Breast epithelium (tissue), 4 donors: ENCODE data around the gene FBXL7. TPM values are rescaled to one million over a fixed set of nuclear protein-coding genes. Genes with fewer than 3 reads are reported as not detected.

Source experiments
- DNase-seq, 2 donors: peaks; one replicate each; pipeline ENCODE4 v3.0.0-alpha.2; 2019; ENCODE audit warnings: low spot score in 2 of 2
- H3K27ac ChIP-seq, 2 donors: fragments of 200-600 bp; sonication (generic) in 1 of 2; one replicate each; pipeline ENCODE4 v1.5.1; 2016 to 2019; ENCODE audit warnings: mild to moderate bottlenecking in 1 of 2
- H3K27me3 ChIP-seq, 2 donors: fragments of 200-600 bp; sonication (generic) in 1 of 2; one replicate each; pipeline versions ENCODE4 v1.5.1 to v1.6.0; 2017 to 2019; ENCODE audit warnings: control low read depth in 1 of 2, mild to moderate bottlenecking in 1 of 2
- H3K36me3 ChIP-seq: fragments of 200-600 bp; one replicate; pipeline ENCODE4 v1.5.1; 2019
- H3K4me1 ChIP-seq, 2 donors: fragments of 200-600 bp; sonication (generic); one replicate each; pipeline ENCODE4 v1.5.1; 2016 to 2019; ENCODE audit warnings: control low read depth in 1 of 2
- H3K4me3 ChIP-seq, 3 donors: fragments of 200-600 bp; sonication (generic); 1 replicate in 2 of 3; 2 replicates in 1 of 3; pipeline ENCODE4 v1.5.1; 2016 to 2019; ENCODE audit warnings: mild to moderate bottlenecking in 3 of 3, moderate library complexity in 2 of 3
- H3K9me3 ChIP-seq, 2 donors: fragments of 200-600 bp; sonication (generic) in 1 of 2; one replicate each; pipeline ENCODE4 v1.5.1; 2016 to 2019; ENCODE audit warnings: control low read depth in 1 of 2
- POLR2A ChIP-seq: fragments of 450-650 bp; IDR thresholded peaks from one replicate; pipeline ENCODE4 v1.6.1; 2016; ENCODE audit warnings: antibody characterized with exemption, mild to moderate bottlenecking, moderate library complexity
- POLR2AphosphoS5 ChIP-seq, 3 donors: sonication (generic); formaldehyde crosslinking; IDR thresholded peaks; one replicate each; pipeline ENCODE4 v1.6.1; 2017; ENCODE audit warnings: antibody characterized with exemption in 3 of 3
- intact Hi-C: fragments of 100-400 bp; cut with DNase I; formaldehyde crosslinking; loops from one replicate; pipeline ENCODE4 v1.15.1; 2023; ENCODE audit warnings: low total_unique reads
- total RNA-seq, 3 donors: library from RNA; depleted of rRNA; stranded (reverse); fragments of >200 nt; gene quantifications; one replicate each; pipeline ENCODE4 v1.1.0, GENCODE V29; 2016
- TF ChIP-seq, protein P1 (sequence below), 3 donors: fragments of 450-650 bp; IDR thresholded peaks; one replicate each; pipeline ENCODE4 v1.5.1; 2016 to 2017; ENCODE audit warnings: antibody characterized with exemption in 3 of 3, mild to moderate bottlenecking in 3 of 3, moderate library complexity in 3 of 3

The FBXL7 gene
- total RNA-seq, 3 donors from 2014 or later: 6.9 to 17.3 (median 10.8) TPM

GRCh38 chr5:15564523-15564922 is 64.5 kb downstream of the FBXL7 start:
- no peak overlapping the region for H3K4me3 ChIP-seq
- TF ChIP-seq, protein P1, sequence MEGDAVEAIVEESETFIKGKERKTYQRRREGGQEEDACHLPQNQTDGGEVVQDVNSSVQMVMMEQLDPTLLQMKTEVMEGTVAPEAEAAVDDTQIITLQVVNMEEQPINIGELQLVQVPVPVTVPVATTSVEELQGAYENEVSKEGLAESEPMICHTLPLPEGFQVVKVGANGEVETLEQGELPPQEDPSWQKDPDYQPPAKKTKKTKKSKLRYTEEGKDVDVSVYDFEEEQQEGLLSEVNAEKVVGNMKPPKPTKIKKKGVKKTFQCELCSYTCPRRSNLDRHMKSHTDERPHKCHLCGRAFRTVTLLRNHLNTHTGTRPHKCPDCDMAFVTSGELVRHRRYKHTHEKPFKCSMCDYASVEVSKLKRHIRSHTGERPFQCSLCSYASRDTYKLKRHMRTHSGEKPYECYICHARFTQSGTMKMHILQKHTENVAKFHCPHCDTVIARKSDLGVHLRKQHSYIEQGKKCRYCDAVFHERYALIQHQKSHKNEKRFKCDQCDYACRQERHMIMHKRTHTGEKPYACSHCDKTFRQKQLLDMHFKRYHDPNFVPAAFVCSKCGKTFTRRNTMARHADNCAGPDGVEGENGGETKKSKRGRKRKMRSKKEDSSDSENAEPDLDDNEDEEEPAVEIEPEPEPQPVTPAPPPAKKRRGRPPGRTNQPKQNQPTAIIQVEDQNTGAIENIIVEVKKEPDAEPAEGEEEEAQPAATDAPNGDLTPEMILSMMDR (IDR thresholded peaks at IDR 0.05): no peak
- TF ChIP-seq POLR2A: no peak
- no peak for TF ChIP-seq POLR2AphosphoS5 (IDR thresholded peaks at IDR 0.05)
- H3K4me1 ChIP-seq: no peaks in the 10 kb centered on the region
- intact Hi-C loops: no loop called here
- no peaks in the 10 kb centered on the region for H3K36me3 ChIP-seq
- peaks cover 0 to 6% of the 10 kb centered on the region in 2 donors for H3K9me3 ChIP-seq
- H3K27ac ChIP-seq: no peak overlapping the region
- H3K27me3 ChIP-seq: no peaks in the 10 kb centered on the region
- DNase-seq: no peak

DNA sequence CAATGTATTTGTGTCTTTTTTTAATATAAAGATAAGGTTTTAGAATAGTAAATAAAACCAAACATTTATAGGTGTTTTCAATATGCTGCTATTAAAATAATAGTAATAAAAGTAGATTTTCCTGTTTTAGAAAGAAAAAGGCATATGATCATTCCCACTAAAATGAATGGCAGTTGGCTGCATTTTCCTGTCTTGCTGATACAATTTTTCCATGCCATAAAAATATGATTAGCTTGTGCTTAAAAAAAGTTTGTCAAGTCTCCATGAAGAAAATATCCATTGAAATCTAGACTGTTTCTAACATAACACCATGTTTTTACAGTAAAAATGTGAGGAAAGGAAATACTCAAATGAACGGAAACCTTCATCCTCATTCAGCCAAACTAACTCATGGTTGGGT is 65.0 kb downstream of the FBXL7 start:
- H3K36me3 ChIP-seq: no peaks in the 10 kb centered on the region
- no peak overlapping the region for H3K4me3 ChIP-seq
- no peak for DNase-seq
- H3K27me3 ChIP-seq: no peaks in the 10 kb centered on the region
- intact Hi-C loops: no loop called here
- no peak overlapping the region for H3K27ac ChIP-seq
- TF ChIP-seq, protein P1 (IDR thresholded peaks at IDR 0.05): no peak
- TF ChIP-seq POLR2AphosphoS5 (IDR thresholded peaks at IDR 0.05) (no peak), POLR2A (no peak)
- no peaks in the 10 kb centered on the region for H3K4me1 ChIP-seq
- peaks cover 0 to 6% of the 10 kb centered on the region in 2 donors for H3K9me3 ChIP-seq

GRCh38 chr5:15566306-15566705 is 66.3 kb downstream of the FBXL7 start:
- no peak overlapping the region for H3K4me3 ChIP-seq
- H3K4me1 ChIP-seq: no peaks in the 10 kb centered on the region
- intact Hi-C loops: no loop called here
- no peaks in the 10 kb centered on the region for H3K27me3 ChIP-seq
- TF ChIP-seq POLR2AphosphoS5 (IDR thresholded peaks at IDR 0.05): no peak
- TF ChIP-seq, protein P1 (IDR thresholded peaks at IDR 0.05): no peak
- TF ChIP-seq POLR2A: no peak
- no peak for DNase-seq
- H3K9me3 ChIP-seq: peaks cover 0 to 6% of the 10 kb centered on the region in 2 donors
- H3K27ac ChIP-seq: no peak overlapping the region
- no peaks in the 10 kb centered on the region for H3K36me3 ChIP-seq

GRCh38 chr5:15566789-15567188 is 66.8 kb downstream of the FBXL7 start:
- no peak for DNase-seq
- no peaks in the 10 kb centered on the region for H3K36me3 ChIP-seq
- TF ChIP-seq POLR2A: no peak
- TF ChIP-seq POLR2AphosphoS5 (IDR thresholded peaks at IDR 0.05): no peak
- TF ChIP-seq, protein P1 (IDR thresholded peaks at IDR 0.05): no peak
- H3K4me1 ChIP-seq: no peaks in the 10 kb centered on the region
- H3K9me3 ChIP-seq: peaks cover 0 to 3% of the 10 kb centered on the region in 2 donors
- no peak overlapping the region for H3K27ac ChIP-seq
- intact Hi-C loops: no loop called here
- H3K4me3 ChIP-seq: no peak overlapping the region
- H3K27me3 ChIP-seq: no peaks in the 10 kb centered on the region

DNA sequence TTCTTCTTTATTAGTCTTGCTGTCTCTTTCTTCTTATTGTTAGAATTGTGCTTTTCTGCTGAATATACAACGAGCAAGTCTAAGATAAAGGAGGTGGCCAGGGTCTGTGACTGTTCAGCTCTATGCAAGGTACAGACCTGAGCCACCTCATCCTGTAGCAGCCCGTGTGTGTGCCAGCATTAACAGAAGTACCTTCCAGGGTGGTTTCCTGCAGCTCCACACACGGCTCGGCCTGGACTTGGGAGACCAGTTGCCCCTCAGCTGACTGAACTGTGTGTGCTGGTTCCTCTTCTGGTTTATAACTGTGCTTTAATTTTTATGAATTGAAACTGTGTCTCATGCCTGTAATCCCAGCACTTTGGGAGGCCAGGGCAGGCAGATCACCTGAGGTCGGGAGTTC is 70.5 kb downstream of the FBXL7 start:
- TF ChIP-seq POLR2AphosphoS5 (IDR thresholded peaks at IDR 0.05) (no peak), POLR2A (no peak)
- TF ChIP-seq, protein P1 (IDR thresholded peaks at IDR 0.05): no peak
- no peak overlapping the region for H3K27ac ChIP-seq
- no peak overlapping the region for H3K4me3 ChIP-seq
- no peaks in the 10 kb centered on the region for H3K36me3 ChIP-seq
- DNase-seq: no peak
- H3K9me3 ChIP-seq: no peaks in the 10 kb centered on the region
- no peaks in the 10 kb centered on the region for H3K4me1 ChIP-seq
- intact Hi-C loops: no loop called here
- H3K27me3 ChIP-seq: no peaks in the 10 kb centered on the region
